Measurements from ENCODE around the gene GSTM2.

DNA sequence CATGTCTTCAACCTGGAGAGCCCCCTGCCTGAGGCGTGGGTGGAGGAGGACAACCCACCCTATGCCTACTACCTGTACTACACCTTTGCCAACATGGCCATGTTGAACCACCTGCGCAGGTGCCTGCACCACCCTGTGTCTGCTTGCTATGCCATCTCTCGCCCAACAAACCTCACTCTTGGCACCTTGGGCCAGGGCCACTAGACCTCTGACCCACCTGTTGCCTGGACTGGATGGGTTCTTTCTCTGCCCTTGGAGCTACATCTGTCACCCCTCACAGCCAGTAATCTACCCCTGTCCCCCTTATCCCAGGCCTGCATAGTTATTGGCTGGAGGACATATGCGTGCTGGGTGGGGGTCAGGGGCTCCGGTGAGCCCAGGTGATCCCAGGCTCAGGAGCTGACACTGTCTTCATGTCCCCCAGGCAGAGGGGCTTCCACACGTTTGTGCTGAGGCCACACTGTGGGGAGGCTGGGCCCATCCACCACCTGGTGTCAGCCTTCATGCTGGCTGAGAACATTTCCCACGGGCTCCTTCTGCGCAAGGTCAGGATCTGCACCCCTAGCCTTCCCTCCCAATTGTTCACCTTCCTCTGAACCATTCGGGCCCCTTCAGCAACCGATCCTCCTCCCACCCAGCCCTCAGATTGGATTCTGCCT lies 38.4 kb upstream of the GSTM2 start:
- TF ChIP-seq, protein P1, sequence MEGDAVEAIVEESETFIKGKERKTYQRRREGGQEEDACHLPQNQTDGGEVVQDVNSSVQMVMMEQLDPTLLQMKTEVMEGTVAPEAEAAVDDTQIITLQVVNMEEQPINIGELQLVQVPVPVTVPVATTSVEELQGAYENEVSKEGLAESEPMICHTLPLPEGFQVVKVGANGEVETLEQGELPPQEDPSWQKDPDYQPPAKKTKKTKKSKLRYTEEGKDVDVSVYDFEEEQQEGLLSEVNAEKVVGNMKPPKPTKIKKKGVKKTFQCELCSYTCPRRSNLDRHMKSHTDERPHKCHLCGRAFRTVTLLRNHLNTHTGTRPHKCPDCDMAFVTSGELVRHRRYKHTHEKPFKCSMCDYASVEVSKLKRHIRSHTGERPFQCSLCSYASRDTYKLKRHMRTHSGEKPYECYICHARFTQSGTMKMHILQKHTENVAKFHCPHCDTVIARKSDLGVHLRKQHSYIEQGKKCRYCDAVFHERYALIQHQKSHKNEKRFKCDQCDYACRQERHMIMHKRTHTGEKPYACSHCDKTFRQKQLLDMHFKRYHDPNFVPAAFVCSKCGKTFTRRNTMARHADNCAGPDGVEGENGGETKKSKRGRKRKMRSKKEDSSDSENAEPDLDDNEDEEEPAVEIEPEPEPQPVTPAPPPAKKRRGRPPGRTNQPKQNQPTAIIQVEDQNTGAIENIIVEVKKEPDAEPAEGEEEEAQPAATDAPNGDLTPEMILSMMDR (conservative IDR thresholded peaks at IDR 0.05; ENCODE audit: low read length) = no peak
- no peak for TF ChIP-seq EZH2phosphoT487 (IDR thresholded peaks at IDR 0.05; ENCODE audit: borderline replicate concordance, low read depth, low read length)
